ENCODE measurements around the gene LRP2.

Gene LRP2

GRCh38 chr2:169089182-169089581 is 273.2 kb downstream of the LRP2 start:
- DNase-seq (ENCODE audit: low spot score) = no peak
- TF ChIP-seq CTCF (IDR thresholded peaks at IDR 0.05; ENCODE audit: borderline replicate concordance, control extremely low read depth, extremely low read depth, insufficient read depth, missing control alignments) = no peak
- in situ Hi-C loops (cut with MboI; ENCODE audit: low sequenced_read_pairs, unreplicated experiment) = no loop called here

GRCh38 chr2:169087757-169088379 is 274.5 kb downstream of the LRP2 start:
- TF ChIP-seq CTCF (IDR thresholded peaks at IDR 0.05; ENCODE audit: borderline replicate concordance, control extremely low read depth, extremely low read depth, insufficient read depth, missing control alignments) = no peak
- in situ Hi-C loops (cut with MboI; ENCODE audit: low sequenced_read_pairs, unreplicated experiment) = no loop called here
- no peak for DNase-seq (ENCODE audit: low spot score)

- in situ Hi-C loops (cut with MboI; ENCODE audit: low sequenced_read_pairs, unreplicated experiment) = no loop called here
- no peak for DNase-seq (ENCODE audit: low spot score)
- TF ChIP-seq CTCF (IDR thresholded peaks at IDR 0.05; ENCODE audit: borderline replicate concordance, control extremely low read depth, extremely low read depth, insufficient read depth, missing control alignments) = no peak
These were observed 275.4 kb downstream of the LRP2 start for GRCh38 chr2:169086893-169087467.

- TF ChIP-seq CTCF (IDR thresholded peaks at IDR 0.05; ENCODE audit: borderline replicate concordance, control extremely low read depth, extremely low read depth, insufficient read depth, missing control alignments) = no peak
- in situ Hi-C loops (cut with MboI; ENCODE audit: low sequenced_read_pairs, unreplicated experiment) = no loop called here
- peak; percentile 18 for DNase-seq (ENCODE audit: low spot score)
These were observed 279.3 kb downstream of the LRP2 start for GRCh38 chr2:169082995-169083394.

GRCh38 chr2:169081551-169081950 is 280.8 kb downstream of the LRP2 start:
- no peak for DNase-seq (ENCODE audit: low spot score)

More at GRCh38 chr2:169081551-169081950, 280.8 kb downstream of the LRP2 start:
- no peak for TF ChIP-seq CTCF (IDR thresholded peaks at IDR 0.05; ENCODE audit: borderline replicate concordance, control extremely low read depth, extremely low read depth, insufficient read depth, missing control alignments)
- in situ Hi-C loops (cut with MboI; ENCODE audit: low sequenced_read_pairs, unreplicated experiment) = no loop called here
